Measurements from ENCODE around the gene ARSD.

GRCh38 chrX:2958199-2958598 lies 29.1 kb upstream of the ARSD start:
- TF ChIP-seq CTCF (IDR thresholded peaks at IDR 0.05) (no peak), POLR2A (IDR thresholded peaks at IDR 0.05) (no peak)
